B cell (primary cell): Measurements from ENCODE around the gene FNDC11. TPM values are rescaled to one million over a fixed set of nuclear protein-coding genes. Genes with fewer than 3 reads are reported as not detected.

ENCODE experiments used
- ATAC-seq: fragments of 200-7000 bp; cut with Tn5 transposase; one replicate; pipeline ENCODE4 v1.10.0; 2021; ENCODE audit warnings: low read depth, mild to moderate bottlenecking, moderate number of reproducible peaks, moderate library complexity
- CTCF ChIA-PET: fragments of 350-600 bp; sonication (Branson Sonifier 250); formaldehyde crosslinking; loops from one replicate; lab custom pipeline; 2021; ENCODE audit warnings: antibody characterized with exemption, inconsistent platforms; lab: Charles Lee
- POLR2A ChIA-PET: fragments of 350-600 bp; sonication (Branson Sonifier 250); formaldehyde crosslinking; loops from one replicate; lab custom pipeline; 2021; ENCODE audit warnings: antibody characterized with exemption; lab: Charles Lee
- DNase-seq: peaks from one replicate; pipeline ENCODE4 v3.0.0; 2013
- H2AFZ ChIP-seq: 2 replicates; pipeline ENCODE4 v1.6.1; 2012; ENCODE audit warnings: mild to moderate bottlenecking, low read depth, low read length; ENCODE audit not compliant: insufficient read depth, poor library complexity, severe bottlenecking
- H3K27ac ChIP-seq, 2 donors: 1 replicate in 1 of 2; 2 replicates in 1 of 2; pipeline ENCODE4 v1.5.1; 2012 to 2013; ENCODE audit warnings: low read length in 2 of 2, mild to moderate bottlenecking in 2 of 2, moderate library complexity in 1 of 2
- H3K27me3 ChIP-seq, 4 experiments: fragments of 200-600 bp in 1 of 4; sonication (generic) in 1 of 4; replicated peaks in 1 of 4; 1 replicate in 2 of 4; 2 replicates in 2 of 4; pipeline versions ENCODE4 v1.6.1 to v1.7.0; 2013 to 2016; ENCODE audit warnings: low read length in 3 of 4, mild to moderate bottlenecking in 2 of 4, mixed read lengths in 1 of 4, moderate library complexity in 1 of 4; ENCODE audit not compliant: insufficient read depth in 4 of 4, control insufficient read depth in 3 of 4; ENCODE audit errors: control extremely low read depth in 1 of 4
- H3K36me3 ChIP-seq, 2 experiments: replicated peaks in 1 of 2; 1 replicate in 1 of 2; 2 replicates in 1 of 2; pipeline versions ENCODE4 v1.6.1 to v1.7.1; 2013; ENCODE audit warnings: low read length in 1 of 2; ENCODE audit not compliant: insufficient read depth in 2 of 2, control insufficient read depth in 1 of 2; ENCODE audit errors: control extremely low read depth in 1 of 2, extremely low read depth in 1 of 2
- H3K4me1 ChIP-seq, 2 donors: fragments of 200-600 bp in 1 of 2; sonication (generic) in 1 of 2; 1 replicate in 1 of 2; 2 replicates in 1 of 2; pipeline versions ENCODE4 v1.5.1 to v1.6.1; 2013 to 2017; ENCODE audit warnings: low read length in 2 of 2; ENCODE audit not compliant: control insufficient read depth in 2 of 2, insufficient read depth in 2 of 2
- H3K4me2 ChIP-seq: replicated peaks from 2 replicates; pipeline ENCODE3; 2012; ENCODE audit warnings: mild to moderate bottlenecking, low read depth, low read length; ENCODE audit not compliant: poor library complexity, severe bottlenecking
- H3K4me3 ChIP-seq, 5 experiments: fragments of 200-600 bp in 1 of 5; sonication (generic) in 1 of 5; 1 replicate in 3 of 5; 2 replicates in 2 of 5; pipeline versions ENCODE4 v1.5.1 to v1.7.0; 2011 to 2016; ENCODE audit warnings: low read length in 4 of 5, mild to moderate bottlenecking in 4 of 5, low read depth in 2 of 5, control low read depth in 1 of 5, moderate library complexity in 1 of 5; ENCODE audit not compliant: insufficient read depth in 1 of 5; ENCODE audit errors: control extremely low read depth in 1 of 5, extremely low read depth in 1 of 5
- H3K79me2 ChIP-seq: fragments of 200-600 bp; sonication (generic); one replicate; pipeline ENCODE4 v1.6.0; 2016; ENCODE audit warnings: low read length; ENCODE audit not compliant: control insufficient read depth, insufficient read depth
- H3K9ac ChIP-seq: fragments of 200-600 bp; sonication (generic); 2 replicates; pipeline ENCODE4 v1.6.1; 2017; ENCODE audit warnings: mild to moderate bottlenecking, low read length, moderate library complexity
- H3K9me3 ChIP-seq, 3 donors: one replicate each; pipeline versions ENCODE4 v1.6.1 to v1.7.1; 2013; ENCODE audit warnings: low read length in 2 of 3; ENCODE audit not compliant: control insufficient read depth in 2 of 3, insufficient read depth in 1 of 3; ENCODE audit errors: control extremely low read depth in 1 of 3
- H4K20me1 ChIP-seq: 2 replicates; pipeline ENCODE4 v1.6.0; 2012; ENCODE audit warnings: mild to moderate bottlenecking, low read length; ENCODE audit not compliant: insufficient read depth, control insufficient read depth, poor library complexity, severe bottlenecking
- H3K27ac Mint-ChIP-seq: one replicate; pipeline ENCODE4 v1.8.0; 2021; ENCODE audit warnings: mixed read lengths
- H3K27me3 Mint-ChIP-seq: one replicate; pipeline ENCODE4 v1.8.0; 2021; ENCODE audit warnings: mixed read lengths
- H3K4me1 Mint-ChIP-seq: one replicate; pipeline ENCODE4 v1.8.0; 2021; ENCODE audit warnings: mixed read lengths
- H3K4me3 Mint-ChIP-seq: one replicate; pipeline ENCODE4 v1.8.0; 2021; ENCODE audit warnings: mixed read lengths
- H3K9me3 Mint-ChIP-seq: one replicate; pipeline ENCODE4 v1.8.0; 2022; ENCODE audit warnings: mixed read lengths; ENCODE audit not compliant: insufficient read depth
- CTCF ChIP-seq: fragments of 200-600 bp; IDR thresholded peaks from one replicate; pipeline ENCODE4 v1.8.0; 2022; ENCODE audit warnings: antibody characterized with exemption, mild to moderate bottlenecking
- EZH2 ChIP-seq: IDR thresholded peaks from 2 replicates; pipeline ENCODE4 v1.6.1; 2012; ENCODE audit warnings: borderline replicate concordance, low read depth, mild to moderate bottlenecking, moderate library complexity, low read length; ENCODE audit not compliant: insufficient read depth, poor library complexity, severe bottlenecking
- WGBS: methylation state at CpG from one replicate; pipeline ENCODE4 v1.1.5; 2013; ENCODE audit warnings: missing lambda C conversion rate; ENCODE audit not compliant: insufficient coverage; 5-methylcytosine and 5-hydroxymethylcytosine counted together
- intact Hi-C: fragments of 100-400 bp; cut with micrococcal nuclease; formaldehyde crosslinking; loops from one replicate; pipeline ENCODE4 v1.10.0; 2022
- polyA plus RNA-seq: library from polyadenylated mRNA; depleted of rRNA; stranded (reverse); fragments of >200 nt; gene quantifications from 2 replicates; pipeline ENCODE4 v1.2.3, GENCODE V29; 2012
- total RNA-seq, 2 donors: library from RNA; stranded (reverse); fragments of 120-200 nt in 1 of 2; gene quantifications; 1 replicate in 1 of 2; 2 replicates in 1 of 2; pipeline versions ENCODE4 v1.2.3 to v1.2.4, GENCODE V29; 2013 to 2022

Gene FNDC11
- total and polyA plus RNA-seq, 2 donors (not counting 1 experiment from before 2014, with no cell fraction given), result 3.8 to 34.2 TPM

DNA sequence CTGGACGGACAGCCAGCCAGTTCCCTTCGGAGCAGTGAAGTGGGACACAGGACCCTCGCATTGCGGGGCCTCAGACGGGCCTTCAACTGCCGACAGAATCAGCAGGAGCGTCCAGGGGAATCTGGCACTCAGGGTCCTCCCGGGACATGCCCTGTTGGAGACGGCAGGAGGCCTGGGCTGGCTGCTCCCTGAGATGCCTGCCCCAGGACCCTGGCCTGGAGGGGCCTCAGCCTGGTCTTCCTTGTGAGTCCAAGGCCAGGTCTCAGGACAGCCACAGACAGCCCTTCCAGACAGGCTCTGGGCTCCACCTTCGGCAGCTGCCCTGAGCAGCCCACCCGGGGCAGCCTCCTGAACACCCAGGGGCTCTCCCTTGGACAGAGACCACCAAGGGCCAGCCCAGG is 34.7 kb downstream of the FNDC11 start:
- POLR2A ChIA-PET, result no interaction called here
- H4K20me1 ChIP-seq, result no peaks in the 10 kb centered on the region
- H3K4me3 ChIP-seq, result no peak overlapping the region
- H3K9ac ChIP-seq, result no peak overlapping the region
- DNase-seq, result no peak
- CTCF ChIA-PET, result no interaction called here
- H3K4me2 ChIP-seq, result no peak overlapping the region
- peaks cover 3 to 8% of the 10 kb centered on the region in 2 donors for H3K4me1 ChIP-seq
- H3K27me3 ChIP-seq, result no peaks in the 10 kb centered on the region
- intact Hi-C loops, result no loop called here
- H2AFZ ChIP-seq, result no peak overlapping the region
- no peak overlapping the region for H3K27ac Mint-ChIP-seq
- no peaks in the 10 kb centered on the region for H3K27me3 Mint-ChIP-seq
- TF ChIP-seq EZH2, result no peak
- peaks cover 0 to 39% of the 10 kb centered on the region in 2 experiments for H3K36me3 ChIP-seq
- no peaks in the 10 kb centered on the region for H3K9me3 ChIP-seq
- H3K4me1 Mint-ChIP-seq, result peaks cover 2% of the 10 kb centered on the region
- 94% methylated on average over 11 of the region's 11 CpGs for WGBS
- no peak overlapping the region for H3K4me3 Mint-ChIP-seq
- no peaks in the 10 kb centered on the region for H3K9me3 Mint-ChIP-seq
- peaks cover 4% of the 10 kb centered on the region for H3K79me2 ChIP-seq
- no peak overlapping the region for H3K27ac ChIP-seq
- ATAC-seq, result no peak

GRCh38 chr20:63589261-63590217 is 35.6 kb downstream of the FNDC11 start:
- Histone ChIP-seq H2AFZ (no peak overlapping the region), H3K36me3 (peaks cover 0 to 46% of the 10 kb centered on the region in 2 experiments), H3K4me2 (no peak overlapping the region), H3K9ac (no peak overlapping the region), H3K4me3 (no peak overlapping the region), H3K27ac (no peak overlapping the region), H3K27me3 (no peaks in the 10 kb centered on the region), H3K4me1 (peaks cover 3 to 8% of the 10 kb centered on the region in 2 donors), H3K9me3 (no peaks in the 10 kb centered on the region), H4K20me1 (no peaks in the 10 kb centered on the region), H3K79me2 (peaks cover 6% of the 10 kb centered on the region)
- TF ChIP-seq EZH2 (no peak), CTCF (no peak)
- ChIA-PET CTCF (no interaction called here), POLR2A (interaction anchor here (0.8 kb wide), 1 partner anchor 28 kb away, joined by 3 read pairs; no protein-coding TSS in a partner anchor)
- Mint-ChIP-seq H3K27me3 (no peaks in the 10 kb centered on the region), H3K4me1 (peaks cover 2% of the 10 kb centered on the region), H3K4me3 (no peak overlapping the region), H3K9me3 (no peaks in the 10 kb centered on the region), H3K27ac (no peak overlapping the region)
- DNase-seq, result no peak
- ATAC-seq, result no peak
- WGBS, result 92% methylated on average over 38 of the region's 38 CpGs
- intact Hi-C loops, result no loop called here
